ENCODE data around the gene PTPRJ. TPM values are rescaled to one million over a fixed set of nuclear protein-coding genes. Genes with fewer than 3 reads are reported as not detected.

Gene PTPRJ
- polyA plus RNA-seq, 1 donor from 2014 or later = 8.6 TPM

GRCh38 chr11:47973173-47973572 is 7.2 kb upstream of the PTPRJ start:
- Histone ChIP-seq H3K36me3 (ENCODE audit: insufficient read depth, low read length) (no peaks in the 10 kb centered on the region), H4K20me1 (ENCODE audit: insufficient read depth) (no peaks in the 10 kb centered on the region), H3F3A (ENCODE audit: insufficient read depth, low read length, poor library complexity, severe bottlenecking) (no peaks in the 10 kb centered on the region), H3K4me2 (ENCODE audit: low read length) (no peak overlapping the region), H3K27me3 (ENCODE audit: insufficient read depth, low read depth, low read length) (no peaks in the 10 kb centered on the region), H2AFZ (ENCODE audit: low read depth, low read length) (no peak overlapping the region), H3K4me3 (ENCODE audit: low read length) (no peak overlapping the region), H3K9ac (ENCODE audit: low read length) (no peak overlapping the region), H3K9me2 (ENCODE audit: insufficient read depth, low read length) (no peaks in the 10 kb centered on the region), H3K27ac (ENCODE audit: low read length) (no peak overlapping the region), H3K79me2 (replicated peaks; ENCODE audit: insufficient read depth, low read length) (no peaks in the 10 kb centered on the region), H3K9me3 (ENCODE audit: low read length) (no peaks in the 10 kb centered on the region)
- TF ChIP-seq EP300 (conservative IDR thresholded peaks at IDR 0.05; ENCODE audit: poor library complexity, severe bottlenecking) (no peak), REST (IDR thresholded peaks at IDR 0.05; ENCODE audit: borderline replicate concordance) (no peak)

GRCh38 chr11:47976931-47977330 is 3.4 kb upstream of the PTPRJ start:
- no peaks in the 10 kb centered on the region for H4K20me1 ChIP-seq (ENCODE audit: insufficient read depth)
- H3K4me3 ChIP-seq (ENCODE audit: low read length) = no peak overlapping the region
- TF ChIP-seq MXI1 (conservative IDR thresholded peaks at IDR 0.05; ENCODE audit: poor library complexity, severe bottlenecking) = no peak
- TF ChIP-seq TAF1 (IDR thresholded peaks at IDR 0.05; ENCODE audit: low read depth) = no peak
- TF ChIP-seq CTCF (IDR thresholded peaks at IDR 0.05; ENCODE audit: poor library complexity, severe bottlenecking) = no peak
- TF ChIP-seq RAD21 (conservative IDR thresholded peaks at IDR 0.05) = no peak
- no peak for TF ChIP-seq REST (IDR thresholded peaks at IDR 0.05; ENCODE audit: borderline replicate concordance)
- no peak overlapping the region for H3K27ac ChIP-seq (ENCODE audit: low read length)
- H3K27me3 ChIP-seq (ENCODE audit: insufficient read depth, low read depth, low read length) = no peaks in the 10 kb centered on the region
- no peak overlapping the region for H3K9ac ChIP-seq (ENCODE audit: low read length)
- H3F3A ChIP-seq (ENCODE audit: insufficient read depth, low read length, poor library complexity, severe bottlenecking) = no peaks in the 10 kb centered on the region
- no peak overlapping the region for H3K4me2 ChIP-seq (ENCODE audit: low read length)
- no peaks in the 10 kb centered on the region for H3K79me2 ChIP-seq (replicated peaks; ENCODE audit: insufficient read depth, low read length)
- H3K9me2 ChIP-seq (ENCODE audit: insufficient read depth, low read length) = no peaks in the 10 kb centered on the region
- H3K9me3 ChIP-seq (ENCODE audit: low read length) = no peaks in the 10 kb centered on the region
- H3K36me3 ChIP-seq (ENCODE audit: insufficient read depth, low read length) = no peaks in the 10 kb centered on the region
- no peak overlapping the region for H2AFZ ChIP-seq (ENCODE audit: low read depth, low read length)
